HepG2 (cell line): ENCODE results near the gene COL8A1.

Source experiments
- EZH2 ChIP-seq: conservative IDR thresholded peaks from 2 replicates; pipeline ENCODE4 v1.6.1; 2012; ENCODE audit warnings: mild to moderate bottlenecking, low read depth, low read length, moderate library complexity
- FLYWCH1 ChIP-seq: sonication (generic); formaldehyde crosslinking; IDR thresholded peaks from 2 replicates; pipeline ENCODE4 v1.8.1; 2023; ENCODE audit warnings: mild to moderate bottlenecking, missing genetic modification reagents
- MTA3 ChIP-seq: sonication (generic); formaldehyde crosslinking; IDR thresholded peaks from 2 replicates; pipeline ENCODE4 v1.4.0; 2020; ENCODE audit warnings: missing genetic modification reagents
- POLR2A ChIP-seq, 2 experiments: IDR thresholded peaks; 2 replicates each; pipeline ENCODE4 v1.6.1; 2011; ENCODE audit warnings: low read depth in 2 of 2, low read length in 2 of 2, mild to moderate bottlenecking in 1 of 2, moderate library complexity in 1 of 2; ENCODE audit not compliant: insufficient read depth in 1 of 2
- RXRA ChIP-seq: sonication (generic); formaldehyde crosslinking; IDR thresholded peaks from 2 replicates; pipeline ENCODE4 v1.5.1; 2020; ENCODE audit warnings: missing genetic modification reagents
- TCF7L2 ChIP-seq: IDR thresholded peaks from 2 replicates; pipeline ENCODE4 v1.6.1; 2011; ENCODE audit warnings: mild to moderate bottlenecking, low read depth, low read length, moderate library complexity
- ZSCAN12 ChIP-seq: sonication (generic); formaldehyde crosslinking; IDR thresholded peaks from 2 replicates; pipeline ENCODE4 v1.9.0; 2021; ENCODE audit warnings: mild to moderate bottlenecking, missing genetic modification reagents
- TF ChIP-seq, protein P1 (sequence below): sonication (generic); formaldehyde crosslinking; IDR thresholded peaks from 2 replicates; pipeline ENCODE4 v1.5.0; 2020; ENCODE audit warnings: mild to moderate bottlenecking, missing genetic modification reagents, moderate library complexity
- TF ChIP-seq, protein P2 (sequence below): sonication (generic); formaldehyde crosslinking; IDR thresholded peaks from 2 replicates; pipeline ENCODE4 v1.8.0; 2022; ENCODE audit warnings: missing genetic modification reagents, mild to moderate bottlenecking, moderate library complexity, borderline replicate concordance

DNA sequence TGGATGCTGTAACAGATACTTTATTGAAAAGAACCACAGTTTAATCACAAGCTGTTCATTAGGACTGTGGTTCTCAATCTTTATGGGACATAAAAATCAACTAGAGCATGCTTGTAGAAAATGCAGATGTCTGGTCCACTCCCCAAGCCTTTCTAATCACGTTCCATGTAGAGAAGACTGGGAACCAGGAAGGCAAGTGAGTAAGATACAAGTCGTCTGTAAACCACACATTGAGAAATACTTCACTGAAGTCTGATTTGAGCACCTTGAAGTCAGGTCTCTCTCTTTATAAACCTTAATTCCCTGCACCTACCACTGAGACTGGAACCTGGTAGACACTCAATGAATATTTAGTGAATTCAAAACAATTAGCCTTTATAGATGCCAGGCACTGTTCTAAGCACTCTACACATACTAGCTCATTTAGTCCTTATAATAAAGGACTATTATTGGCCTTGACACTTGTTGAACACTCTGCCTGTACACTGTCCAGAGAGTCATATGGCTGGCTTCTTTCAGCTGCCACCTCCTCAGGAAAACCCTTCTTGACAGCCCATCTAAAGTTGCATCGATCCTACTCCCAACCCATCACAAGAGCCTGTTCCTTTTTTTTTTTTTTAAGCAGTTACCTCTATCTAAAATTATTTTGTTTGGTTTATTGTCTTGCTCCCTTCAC is 120.2 kb downstream of the COL8A1 start:
- TF ChIP-seq EZH2 (no peak), FLYWCH1 (CRISPR knock-in tag) (no peak), TCF7L2 (no peak), RXRA (CRISPR knock-in tag) (no peak), ZSCAN12 (CRISPR knock-in tag) (no peak), POLR2A (IDR thresholded peaks at IDR 0.05; ENCODE audit: insufficient read depth in 1 of 2, low read depth in 2 of 2, low read length in 2 of 2) (no peak), MTA3 (CRISPR knock-in tag) (no peak)
- TF ChIP-seq, protein P1, sequence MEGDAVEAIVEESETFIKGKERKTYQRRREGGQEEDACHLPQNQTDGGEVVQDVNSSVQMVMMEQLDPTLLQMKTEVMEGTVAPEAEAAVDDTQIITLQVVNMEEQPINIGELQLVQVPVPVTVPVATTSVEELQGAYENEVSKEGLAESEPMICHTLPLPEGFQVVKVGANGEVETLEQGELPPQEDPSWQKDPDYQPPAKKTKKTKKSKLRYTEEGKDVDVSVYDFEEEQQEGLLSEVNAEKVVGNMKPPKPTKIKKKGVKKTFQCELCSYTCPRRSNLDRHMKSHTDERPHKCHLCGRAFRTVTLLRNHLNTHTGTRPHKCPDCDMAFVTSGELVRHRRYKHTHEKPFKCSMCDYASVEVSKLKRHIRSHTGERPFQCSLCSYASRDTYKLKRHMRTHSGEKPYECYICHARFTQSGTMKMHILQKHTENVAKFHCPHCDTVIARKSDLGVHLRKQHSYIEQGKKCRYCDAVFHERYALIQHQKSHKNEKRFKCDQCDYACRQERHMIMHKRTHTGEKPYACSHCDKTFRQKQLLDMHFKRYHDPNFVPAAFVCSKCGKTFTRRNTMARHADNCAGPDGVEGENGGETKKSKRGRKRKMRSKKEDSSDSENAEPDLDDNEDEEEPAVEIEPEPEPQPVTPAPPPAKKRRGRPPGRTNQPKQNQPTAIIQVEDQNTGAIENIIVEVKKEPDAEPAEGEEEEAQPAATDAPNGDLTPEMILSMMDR, result no peak
- TF ChIP-seq, protein P2, sequence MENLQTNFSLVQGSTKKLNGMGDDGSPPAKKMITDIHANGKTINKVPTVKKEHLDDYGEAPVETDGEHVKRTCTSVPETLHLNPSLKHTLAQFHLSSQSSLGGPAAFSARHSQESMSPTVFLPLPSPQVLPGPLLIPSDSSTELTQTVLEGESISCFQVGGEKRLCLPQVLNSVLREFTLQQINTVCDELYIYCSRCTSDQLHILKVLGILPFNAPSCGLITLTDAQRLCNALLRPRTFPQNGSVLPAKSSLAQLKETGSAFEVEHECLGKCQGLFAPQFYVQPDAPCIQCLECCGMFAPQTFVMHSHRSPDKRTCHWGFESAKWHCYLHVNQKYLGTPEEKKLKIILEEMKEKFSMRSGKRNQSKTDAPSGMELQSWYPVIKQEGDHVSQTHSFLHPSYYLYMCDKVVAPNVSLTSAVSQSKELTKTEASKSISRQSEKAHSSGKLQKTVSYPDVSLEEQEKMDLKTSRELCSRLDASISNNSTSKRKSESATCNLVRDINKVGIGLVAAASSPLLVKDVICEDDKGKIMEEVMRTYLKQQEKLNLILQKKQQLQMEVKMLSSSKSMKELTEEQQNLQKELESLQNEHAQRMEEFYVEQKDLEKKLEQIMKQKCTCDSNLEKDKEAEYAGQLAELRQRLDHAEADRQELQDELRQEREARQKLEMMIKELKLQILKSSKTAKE (CRISPR knock-in tag), result no peak
